Left ventricle myocardium inferior (tissue), 1 donor: ENCODE measurements around the gene CDH4. TPM values are rescaled to one million over a fixed set of nuclear protein-coding genes. Genes with fewer than 3 reads are reported as not detected.

Experiments
- DNase-seq: peaks from one replicate; pipeline ENCODE4 v3.0.0-alpha.2; 2020
- H3K27ac ChIP-seq: fragments of 200-600 bp; replicated peaks from 2 replicates; pipeline ENCODE4 v1.8.0; 2021
- H3K27me3 ChIP-seq: fragments of 200-600 bp; 2 replicates; pipeline ENCODE4 v1.8.0; 2021; ENCODE audit warnings: low read depth
- H3K36me3 ChIP-seq: fragments of 200-600 bp; 2 replicates; pipeline ENCODE4 v1.8.0; 2021
- H3K4me1 ChIP-seq: fragments of 200-600 bp; 2 replicates; pipeline ENCODE4 v1.8.0; 2021
- H3K4me3 ChIP-seq: fragments of 200-600 bp; 2 replicates; pipeline ENCODE4 v1.8.0; 2021; ENCODE audit warnings: mild to moderate bottlenecking, moderate library complexity
- H3K9me3 ChIP-seq: fragments of 200-600 bp; replicated peaks from 2 replicates; pipeline ENCODE4 v1.8.0; 2021
- CTCF ChIP-seq: fragments of 200-600 bp; IDR thresholded peaks from 2 replicates; pipeline ENCODE4 v1.8.0; 2021; ENCODE audit warnings: antibody characterized with exemption, mild to moderate bottlenecking, borderline replicate concordance
- intact Hi-C: fragments of 100-400 bp; cut with micrococcal nuclease; formaldehyde crosslinking; loops from one replicate; pipeline ENCODE4 v1.11.0; 2022
- total RNA-seq: library from RNA; stranded (reverse); fragmentation: NEBNext Ultra II Directional; extraction: Animal tissue kit (Norgen Biotek cat#: 25700); gene quantifications from one replicate; pipeline ENCODE4 v1.2.1, GENCODE V29; 2021
- donor health status: DM: no; HTN: yes; CAD: no; lungs with severe emphysema.

CDH4 gene
- total RNA-seq, 1 donor from 2014 or later: 0.05 TPM

- H3K27ac ChIP-seq: no peak overlapping the region
- peaks cover 29% of the 10 kb centered on the region for H3K9me3 ChIP-seq
- intact Hi-C loops: no loop called here
- no peak overlapping the region for H3K4me3 ChIP-seq
- no peaks in the 10 kb centered on the region for H3K36me3 ChIP-seq
- no peak for TF ChIP-seq CTCF
- peaks cover 28% of the 10 kb centered on the region for H3K27me3 ChIP-seq
- H3K4me1 ChIP-seq: no peaks in the 10 kb centered on the region
- DNase-seq: no peak
Observed at GRCh38 chr20:61380545-61380915, 128.5 kb downstream of the CDH4 start.

GRCh38 chr20:61382194-61382593, 130.1 kb downstream of the CDH4 start:
- Histone ChIP-seq H3K27ac (no peak overlapping the region), H3K4me1 (no peaks in the 10 kb centered on the region), H3K4me3 (no peak overlapping the region), H3K9me3 (peaks cover 29% of the 10 kb centered on the region), H3K27me3 (peaks cover 33% of the 10 kb centered on the region), H3K36me3 (no peaks in the 10 kb centered on the region)
- intact Hi-C loops: no loop called here
- DNase-seq: no peak
- TF ChIP-seq CTCF: no peak

- Histone ChIP-seq H3K36me3 (no peaks in the 10 kb centered on the region), H3K27ac (no peak overlapping the region), H3K9me3 (peaks cover 23% of the 10 kb centered on the region), H3K4me3 (no peak overlapping the region), H3K4me1 (no peaks in the 10 kb centered on the region), H3K27me3 (peaks cover 57% of the 10 kb centered on the region)
- intact Hi-C loops: no loop called here
- no peak for TF ChIP-seq CTCF
- DNase-seq: no peak
Observed at GRCh38 chr20:61385296-61385695, 133.2 kb downstream of the CDH4 start.

DNA sequence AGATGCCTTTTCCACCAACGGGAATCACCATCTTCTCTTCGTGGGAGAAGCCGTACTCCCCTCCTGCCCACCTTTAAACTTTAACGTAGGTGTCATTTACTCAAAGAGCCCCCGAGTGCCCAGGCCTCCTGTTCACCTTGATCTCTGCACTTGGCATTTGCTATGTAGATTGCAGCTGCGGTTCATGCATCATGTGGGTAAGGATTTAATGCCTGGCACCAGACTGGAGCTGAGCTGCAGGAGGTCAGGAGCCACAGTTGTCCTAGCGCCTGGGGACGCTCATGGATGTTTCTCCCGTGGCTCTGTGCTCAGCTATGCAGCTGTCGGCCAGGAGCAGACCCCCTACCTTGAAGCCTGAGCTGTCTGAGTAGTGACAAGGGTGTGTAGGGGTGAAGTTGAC, 133.7 kb downstream of the CDH4 start:
- DNase-seq: no peak
- intact Hi-C loops: no loop called here
- H3K27me3 ChIP-seq: peaks cover 59% of the 10 kb centered on the region
- H3K4me3 ChIP-seq: no peak overlapping the region
- H3K9me3 ChIP-seq: peaks cover 23% of the 10 kb centered on the region
- no peak overlapping the region for H3K27ac ChIP-seq
- no peak for TF ChIP-seq CTCF
- no peaks in the 10 kb centered on the region for H3K36me3 ChIP-seq
- no peaks in the 10 kb centered on the region for H3K4me1 ChIP-seq

DNA sequence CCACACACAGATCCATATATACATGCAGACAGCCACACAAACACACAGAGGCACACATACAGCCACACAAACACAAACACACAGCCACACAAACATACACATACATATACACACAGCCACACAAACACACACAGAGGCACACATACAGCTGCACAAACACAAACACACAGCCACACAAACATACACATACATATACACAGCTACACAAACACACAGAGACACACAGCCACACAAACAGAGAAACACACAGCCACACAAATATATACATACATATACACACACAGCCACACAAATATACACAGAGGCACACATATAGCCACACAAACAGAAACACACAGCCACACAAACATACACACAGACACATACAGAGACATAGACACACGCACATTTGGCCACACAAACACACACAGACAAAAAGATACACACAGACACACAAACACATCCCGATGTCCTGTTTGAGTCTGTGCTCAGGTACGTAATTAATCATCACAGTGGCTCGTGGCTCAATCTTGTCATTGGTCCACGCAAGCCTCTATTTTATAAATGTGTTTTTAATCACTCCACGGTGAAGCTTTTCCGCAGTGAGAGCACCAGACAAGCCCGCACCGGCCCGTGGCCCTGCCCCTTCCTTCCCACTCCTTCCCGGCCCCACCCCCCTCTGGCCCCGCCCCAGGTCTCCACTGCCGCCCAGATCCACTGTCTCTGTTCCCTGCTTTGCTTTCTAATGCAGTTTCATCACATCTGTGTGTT, 135.3 kb downstream of the CDH4 start:
- Histone ChIP-seq H3K4me3 (no peak overlapping the region), H3K27ac (no peak overlapping the region), H3K4me1 (no peaks in the 10 kb centered on the region), H3K36me3 (no peaks in the 10 kb centered on the region), H3K27me3 (peaks cover 71% of the 10 kb centered on the region), H3K9me3 (peaks cover 10% of the 10 kb centered on the region)
- TF ChIP-seq CTCF: no peak
- no peak for DNase-seq
- intact Hi-C loops: no loop called here
